HCT116 (cell line): Measurements from ENCODE around the gene SLC12A8. TPM values are rescaled to one million over a fixed set of nuclear protein-coding genes. Genes with fewer than 3 reads are reported as not detected.

Experiments used
- ATAC-seq: fragments of 200-7000 bp; cut with Tn5 transposase; 2 replicates; pipeline ENCODE4 v1.9.1; 2020; ENCODE audit warnings: mild to moderate bottlenecking, moderate library complexity
- BruUV-seq: library from RNA; stranded (reverse); fragments of 400-500 nt; replicated peaks from 2 replicates; lab custom pipeline; 2021; lab: Mats Ljungman, UMichigan
- CTCF ChIA-PET: fragments of 300-600 bp; sonication (Branson Sonifier 250); formaldehyde crosslinking; loops from one replicate; lab custom pipeline; 2021; ENCODE audit warnings: antibody characterized with exemption; lab: Charles Lee
- POLR2A ChIA-PET: fragments of 300-600, 350-600 bp; sonication (Branson Sonifier 250); formaldehyde crosslinking; loops from one replicate; lab custom pipeline; 2021; ENCODE audit warnings: antibody characterized with exemption; lab: Charles Lee
- RAD21 ChIA-PET, 2 experiments: fragments of 300-600 bp; sonication (Branson Sonifier 250); formaldehyde crosslinking; loops; one replicate each; lab custom pipeline; 2023; ENCODE audit warnings: low total read pairs in 2 of 2; ENCODE audit not compliant: uncharacterized antibody in 2 of 2, unreplicated experiment in 2 of 2, low non-redundant PET in 1 of 2; lab: Charles Lee
- DNase-seq: peaks from one replicate; pipeline ENCODE4 v3.0.0-alpha.2; 2010; ENCODE audit warnings: low read depth, low spot score
- H2AFZ ChIP-seq: fragments of 200-600 bp; shearing (Covaris generic), sonication (generic); 2 replicates; pipeline ENCODE4 v1.6.1; 2017; ENCODE audit warnings: low read depth, mixed run types, mixed read lengths, antibody characterized with exemption, low read length; ENCODE audit not compliant: poor library complexity, severe bottlenecking
- H3K27ac ChIP-seq: 2 replicates; pipeline ENCODE4 v1.5.1; 2012; ENCODE audit warnings: low read depth, low read length
- H3K27me3 ChIP-seq: fragments of 200-600 bp; sonication (generic); 2 replicates; pipeline ENCODE4 v1.6.1; 2016; ENCODE audit warnings: mixed run types, low read length, mixed read lengths; ENCODE audit not compliant: insufficient read depth
- H3K36me3 ChIP-seq, 2 experiments: fragments of 200-500 bp in 1 of 2; fragments of 200-600 bp in 1 of 2; sonication (Bioruptor generic) in 1 of 2; sonication (generic) in 1 of 2; 2 replicates each; pipeline versions ENCODE4 v1.5.1 to v1.6.1; 2014 to 2016; ENCODE audit warnings: low read length in 2 of 2, inconsistent platforms in 1 of 2, mixed read lengths in 1 of 2, mixed run types in 1 of 2; ENCODE audit not compliant: insufficient read depth in 2 of 2, control insufficient read depth in 1 of 2
- H3K4me1 ChIP-seq, 2 experiments: fragments of 200-600 bp in 1 of 2; sonication (generic) in 1 of 2; 2 replicates each; pipeline versions ENCODE4 v1.5.1 to v1.6.1; 2012 to 2017; ENCODE audit warnings: low read length in 2 of 2, inconsistent platforms in 1 of 2, mild to moderate bottlenecking in 1 of 2, mixed read lengths in 1 of 2, mixed run types in 1 of 2, moderate library complexity in 1 of 2; ENCODE audit not compliant: insufficient read depth in 2 of 2, control insufficient read depth in 1 of 2
- H3K4me2 ChIP-seq: fragments of 200-600 bp; sonication (generic); 2 replicates; pipeline ENCODE4 v1.6.1; 2017; ENCODE audit warnings: mixed run types, low read length, mixed read lengths
- H3K4me3 ChIP-seq, 2 experiments: fragments of 200-600 bp in 1 of 2; sonication (generic) in 1 of 2; replicated peaks in 1 of 2; 2 replicates each; pipeline ENCODE4 v1.5.1; 2011 to 2016; ENCODE audit warnings: low read length in 2 of 2, control low read depth in 1 of 2, low read depth in 1 of 2, mild to moderate bottlenecking in 1 of 2, mixed read lengths in 1 of 2, mixed run types in 1 of 2
- H3K79me2 ChIP-seq: fragments of 200-600 bp; sonication (generic); 2 replicates; pipeline ENCODE4 v1.6.1; 2017; ENCODE audit warnings: mild to moderate bottlenecking, mixed run types, low read length, moderate library complexity, mixed read lengths; ENCODE audit not compliant: insufficient read depth
- H3K9ac ChIP-seq: fragments of 200-600 bp; sonication (generic); 2 replicates; pipeline ENCODE4 v1.6.1; 2016; ENCODE audit warnings: low read length, mixed read lengths
- H3K9me2 ChIP-seq: fragments of 200-600 bp; sonication (generic), shearing (Covaris generic); 2 replicates; pipeline ENCODE4 v1.6.1; 2017; ENCODE audit warnings: mixed run types, mild to moderate bottlenecking, moderate library complexity; ENCODE audit not compliant: insufficient read depth
- H3K9me3 ChIP-seq, 2 experiments: fragments of 200-500 bp in 1 of 2; fragments of 200-600 bp in 1 of 2; sonication (Bioruptor generic) in 1 of 2; sonication (generic) in 1 of 2; 2 replicates each; pipeline ENCODE4 v1.6.1; 2014 to 2017; ENCODE audit warnings: low read length in 2 of 2, mixed read lengths in 2 of 2, inconsistent platforms in 1 of 2, low read depth in 1 of 2, mild to moderate bottlenecking in 1 of 2, mixed run types in 1 of 2, moderate library complexity in 1 of 2; ENCODE audit not compliant: control insufficient read depth in 1 of 2, insufficient read depth in 1 of 2
- H4K20me1 ChIP-seq: fragments of 200-600 bp; sonication (generic), shearing (Covaris generic); 2 replicates; pipeline ENCODE4 v1.6.1; 2017; ENCODE audit warnings: mixed run types, mild to moderate bottlenecking, moderate library complexity; ENCODE audit not compliant: insufficient read depth
- CTCF ChIP-seq, 3 experiments: fragments of 200-600 bp in 1 of 3; sonication (generic) in 1 of 3; IDR thresholded peaks in 2 of 3; conservative IDR thresholded peaks in 1 of 3; 2 replicates each; pipeline ENCODE4 v1.5.1; 2012 to 2017; ENCODE audit warnings: low read depth in 2 of 3, low read length in 2 of 3, antibody characterized with exemption in 1 of 3, borderline replicate concordance in 1 of 3, control low read depth in 1 of 3, mild to moderate bottlenecking in 1 of 3, mixed read lengths in 1 of 3, mixed run types in 1 of 3, moderate library complexity in 1 of 3; ENCODE audit not compliant: insufficient read depth in 1 of 3
- EGR1 ChIP-seq: IDR thresholded peaks from 2 replicates; pipeline ENCODE4 v1.6.1; 2012; ENCODE audit warnings: low read depth
- EZH2 ChIP-seq: fragments of 200-600 bp; sonication (generic); IDR thresholded peaks from 2 replicates; pipeline ENCODE4 v1.6.1; 2017; ENCODE audit warnings: antibody characterized with exemption, mixed run types
- MAX ChIP-seq: IDR thresholded peaks from 2 replicates; pipeline ENCODE4 v1.6.1; 2012
- POLR2AphosphoS5 ChIP-seq: IDR thresholded peaks from 2 replicates; pipeline ENCODE4 v1.6.1; 2011; ENCODE audit warnings: mild to moderate bottlenecking, low read depth, low read length, moderate library complexity
- REST ChIP-seq: IDR thresholded peaks from 2 replicates; pipeline ENCODE4 v1.6.1; 2012; ENCODE audit warnings: low read depth
- SIN3A ChIP-seq: IDR thresholded peaks from 2 replicates; pipeline ENCODE4 v1.6.1; 2012; ENCODE audit warnings: low read depth
- SRF ChIP-seq: IDR thresholded peaks from 2 replicates; pipeline ENCODE4 v1.6.1; 2012; ENCODE audit warnings: low read depth
- ZFX ChIP-seq: fragments of 450-650 bp; IDR thresholded peaks from 2 replicates; pipeline ENCODE4 v1.6.1; 2017
- intact Hi-C: fragments of 100-400 bp; cut with micrococcal nuclease; formaldehyde crosslinking; loops from 2 replicates; pipeline ENCODE4 v1.10.0; 2022
- total RNA-seq: library from RNA; stranded (reverse); gene quantifications from one replicate; pipeline ENCODE4 v1.2.1, GENCODE V29; 2021; ENCODE audit not compliant: unreplicated experiment

SLC12A8 gene
- total RNA-seq, 1 experiment from 2014 or later: 19.9 TPM

- BruUV-seq: no TSS peak
- H3K4me2 ChIP-seq: no peak overlapping the region
- no peaks in the 10 kb centered on the region for H3K9me3 ChIP-seq
- H2AFZ ChIP-seq: no peak overlapping the region
- H3K27me3 ChIP-seq: no peaks in the 10 kb centered on the region
- POLR2A ChIA-PET: no interaction called here
- RAD21 ChIA-PET: no interaction called here
- H3K4me3 ChIP-seq: no peak overlapping the region
- H4K20me1 ChIP-seq: no peaks in the 10 kb centered on the region
- DNase-seq (no peak), ATAC-seq (no peak)
- no peaks in the 10 kb centered on the region for H3K9me2 ChIP-seq
- H3K79me2 ChIP-seq: no peaks in the 10 kb centered on the region
- H3K27ac ChIP-seq: no peak overlapping the region
- no peaks in the 10 kb centered on the region for H3K4me1 ChIP-seq
- CTCF ChIA-PET: no interaction called here
- H3K36me3 ChIP-seq: peaks cover 0 to 10% of the 10 kb centered on the region in 2 experiments; a peak in 2 of 4 replicates
- no peak overlapping the region for H3K9ac ChIP-seq
- TF ChIP-seq SRF (no peak), EGR1 (no peak), EZH2 (no peak), REST (no peak), ZFX (no peak), CTCF (IDR thresholded peaks at IDR 0.05 in 2 of 3, conservative IDR thresholded peaks at IDR 0.05 in 1 of 3; ENCODE audit: borderline replicate concordance in 1 of 3, insufficient read depth in 1 of 3, low read depth in 2 of 3, low read length in 2 of 3) (no peak), MAX (no peak), POLR2AphosphoS5 (no peak), SIN3A (no peak)
- TF ChIP-seq, all 23 proteins: peak for 0
- intact Hi-C loops: no loop called here
These were observed 37.1 kb downstream of the SLC12A8 start for GRCh38 chr3:125175295-125176078.
